RKO (cell line): ENCODE data around the gene DIAPH1.
"Not testable (repeated sequence)": the region's sequence is repeated elsewhere in the genome, so short reads cannot be mapped to it uniquely, and the experiment has no call there.

Experiments used
- DNase-seq: peaks from one replicate; pipeline ENCODE4 v3.0.0-alpha.2; 2016; ENCODE audit warnings: low spot score

The DIAPH1 gene

DNA sequence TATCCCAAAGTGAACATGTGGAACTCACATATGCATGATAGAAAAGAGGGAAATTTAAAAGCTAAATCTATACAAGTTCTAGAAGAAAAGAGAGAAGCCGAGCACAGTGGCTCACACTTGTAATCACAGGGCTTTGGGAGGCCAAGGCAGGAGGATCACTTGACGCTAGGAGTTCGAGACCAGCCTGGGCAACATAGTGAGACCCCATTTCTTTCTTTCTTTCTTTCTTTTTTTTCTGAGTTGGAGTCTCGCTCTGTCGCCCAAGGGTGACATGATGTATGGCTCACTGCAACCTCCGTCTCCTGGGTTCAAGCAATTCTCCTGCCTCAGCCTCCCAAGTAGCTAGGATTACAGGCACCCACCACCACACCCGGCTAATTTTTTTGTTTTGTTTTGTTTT lies 8.9 kb downstream of the DIAPH1 start:
- DNase-seq, result not testable (repeated sequence)

- no peak for DNase-seq
These were observed 9.8 kb downstream of the DIAPH1 start for GRCh38 chr5:141609044-141609443.

GRCh38 chr5:141608557-141608956 lies 10.2 kb downstream of the DIAPH1 start:
- no peak for DNase-seq

DNA sequence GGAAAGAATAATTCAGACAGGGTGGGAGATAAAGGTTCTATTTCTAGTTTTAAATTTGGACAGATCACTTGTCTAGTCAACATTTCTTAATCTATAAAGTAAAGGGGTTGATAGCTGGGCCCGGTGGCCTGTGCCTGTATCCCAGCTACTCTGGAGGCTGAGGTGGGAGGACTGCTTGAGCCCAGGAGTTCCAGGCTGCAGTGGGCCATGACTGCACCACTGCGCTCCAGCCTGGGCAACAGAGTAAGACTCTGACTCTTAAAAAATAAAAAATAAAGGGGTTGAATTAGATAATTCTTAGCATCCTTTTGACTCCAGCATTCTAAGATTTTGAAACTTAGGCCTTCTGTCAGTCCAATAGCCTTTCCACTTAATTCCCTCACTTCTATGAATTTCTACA lies 10.8 kb downstream of the DIAPH1 start:
- DNase-seq, result no peak

GRCh38 chr5:141605523-141606277 lies 13.1 kb downstream of the DIAPH1 start:
- no peak for DNase-seq

- peak; percentile 87 for DNase-seq
These were observed 14.7 kb downstream of the DIAPH1 start for GRCh38 chr5:141603923-141604717.

GRCh38 chr5:141602606-141603005 lies 16.2 kb downstream of the DIAPH1 start:
- DNase-seq, result no peak

DNA sequence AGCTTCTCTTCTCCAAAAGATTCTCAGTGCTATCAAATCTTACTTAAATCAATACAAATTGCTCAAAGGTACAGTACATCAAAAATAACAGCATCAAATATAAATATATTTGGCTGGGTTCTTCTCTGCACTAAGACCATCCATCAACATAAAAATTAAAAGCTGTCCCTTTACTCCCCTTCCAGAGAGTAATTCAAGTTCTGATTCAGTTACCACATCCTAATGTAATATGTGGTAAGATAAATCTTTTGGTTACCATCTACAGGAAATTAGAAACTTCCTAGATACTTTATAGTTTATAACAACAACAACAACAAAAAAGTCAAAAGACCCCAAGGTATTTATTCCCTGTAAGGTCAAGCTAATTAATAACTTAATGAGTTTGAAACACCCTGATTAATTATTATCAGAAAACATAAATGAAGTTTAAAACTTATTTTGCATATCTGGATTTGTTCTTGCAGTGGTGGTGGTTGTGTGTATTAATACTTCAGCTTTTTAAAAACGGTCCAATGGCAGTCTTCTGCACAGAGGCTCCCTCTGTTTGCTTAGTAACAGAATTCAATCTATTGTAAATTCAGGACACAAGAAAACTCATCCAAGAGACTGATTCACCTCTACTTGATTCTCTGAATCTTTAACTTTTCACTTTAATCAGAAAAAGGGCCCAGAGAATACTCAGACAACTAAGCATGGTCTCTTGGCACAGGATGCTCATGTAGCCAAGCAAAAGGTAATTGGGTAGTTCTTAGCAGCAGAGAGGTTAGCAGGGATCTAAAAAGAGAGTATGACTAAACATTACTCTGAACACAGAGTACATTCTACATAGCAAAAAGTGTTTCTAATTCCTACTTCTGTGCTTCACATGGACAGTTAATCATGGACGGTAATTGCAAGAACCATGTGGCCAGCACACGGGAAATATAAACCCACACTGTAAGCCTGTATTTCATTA lies 20.1 kb downstream of the DIAPH1 start:
- DNase-seq, result no peak

DNA sequence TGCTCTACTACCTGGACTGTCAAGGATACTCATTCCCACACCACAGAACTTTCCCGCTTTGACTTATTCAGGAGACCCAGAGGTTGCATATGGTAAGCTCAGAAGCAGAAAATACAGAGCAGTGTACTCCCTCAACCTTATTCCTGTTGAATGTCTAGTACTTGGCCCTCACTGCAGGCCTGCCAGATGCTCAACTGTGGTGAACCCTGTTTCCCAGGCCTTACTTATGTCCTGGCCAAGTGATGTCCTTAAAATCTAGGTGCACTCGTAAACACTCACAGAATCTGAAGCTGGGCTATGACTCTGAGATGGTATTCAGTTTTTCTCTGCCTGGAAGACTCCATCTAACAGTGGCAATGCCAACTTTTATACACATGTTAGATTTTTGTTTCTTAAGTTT lies 21.0 kb downstream of the DIAPH1 start:
- DNase-seq, result no peak

DNA sequence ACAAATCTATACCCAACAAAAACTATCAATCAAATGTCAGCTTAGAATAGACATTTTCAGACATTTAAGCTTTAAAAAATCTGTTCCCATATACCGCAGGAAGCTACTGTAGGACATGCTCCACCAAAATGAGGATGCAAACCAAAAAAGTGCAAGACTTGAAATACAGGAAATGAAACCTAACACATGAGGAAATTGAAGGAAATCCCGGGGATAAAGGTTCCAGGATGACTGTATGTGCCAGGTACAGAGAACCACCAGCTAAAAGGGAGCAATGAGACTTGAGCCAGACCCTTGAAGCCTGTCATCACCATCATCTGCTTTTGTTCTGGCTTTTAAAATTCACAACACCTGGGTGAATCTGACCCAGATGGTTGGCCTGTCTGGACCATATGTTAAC lies 21.4 kb downstream of the DIAPH1 start:
- no peak for DNase-seq

DNA sequence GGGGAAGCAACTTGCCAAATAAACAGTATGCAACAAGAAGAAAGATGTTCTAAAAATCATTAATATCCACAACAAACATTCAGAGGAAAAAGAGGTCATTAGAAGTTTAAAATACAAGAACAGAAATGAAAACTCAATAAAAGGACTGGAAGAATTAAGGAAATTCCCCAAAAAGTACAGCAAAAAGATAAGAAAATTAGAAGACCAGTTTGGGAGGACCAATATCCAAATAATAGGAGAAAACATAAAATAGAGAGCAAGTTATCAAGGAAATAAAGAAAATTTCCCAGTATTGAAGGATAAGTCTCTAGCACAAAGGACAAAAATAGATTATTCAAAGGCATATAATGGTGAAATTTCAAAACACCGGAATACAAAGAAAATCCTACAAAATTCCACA lies 21.9 kb downstream of the DIAPH1 start:
- DNase-seq, result no peak

GRCh38 chr5:141590127-141590526 lies 28.7 kb downstream of the DIAPH1 start:
- DNase-seq, result no peak

- no peak for DNase-seq
These were observed 32.6 kb downstream of the DIAPH1 start for GRCh38 chr5:141586246-141586645.

DNA sequence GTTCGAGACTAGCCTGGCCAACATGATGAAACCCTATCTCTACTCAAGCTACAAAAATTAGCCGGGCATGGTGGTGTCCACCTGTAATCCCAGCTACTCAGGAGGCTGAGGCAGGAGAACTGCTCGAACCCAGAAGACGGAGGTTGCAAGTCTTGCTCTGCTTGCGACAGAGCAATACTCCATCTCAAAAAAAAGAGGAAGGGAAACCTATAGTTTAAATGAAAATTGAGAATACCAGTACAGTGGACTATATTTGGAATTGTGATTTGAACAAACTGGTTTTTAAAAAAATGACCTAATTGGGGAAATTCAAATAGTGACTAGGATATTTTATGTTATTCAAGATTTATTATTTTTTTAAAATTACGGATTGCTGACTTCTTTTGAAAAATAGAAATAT lies 33.2 kb downstream of the DIAPH1 start:
- no peak for DNase-seq

DNA sequence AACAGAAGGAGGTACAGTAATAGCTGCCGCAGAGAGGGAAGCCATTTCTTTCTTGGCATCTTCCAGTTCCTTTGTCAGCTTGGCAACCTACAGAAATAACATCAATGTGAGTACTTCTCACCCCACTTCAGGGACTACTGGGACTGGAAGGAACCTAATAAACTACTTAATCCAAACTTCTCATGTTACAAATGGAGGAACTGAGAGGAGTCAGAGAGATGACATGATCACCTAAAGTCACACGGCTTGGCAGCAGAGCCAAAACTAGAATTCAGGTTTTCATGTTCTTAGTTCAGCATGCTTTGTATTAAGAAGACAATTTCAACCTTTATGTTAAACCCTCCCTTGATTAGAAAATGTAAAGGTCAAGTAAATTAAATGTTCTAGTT lies 44.7 kb downstream of the DIAPH1 start:
- DNase-seq, result no peak

- DNase-seq, result no peak
These were observed 45.2 kb downstream of the DIAPH1 start for GRCh38 chr5:141573489-141574121.

DNA sequence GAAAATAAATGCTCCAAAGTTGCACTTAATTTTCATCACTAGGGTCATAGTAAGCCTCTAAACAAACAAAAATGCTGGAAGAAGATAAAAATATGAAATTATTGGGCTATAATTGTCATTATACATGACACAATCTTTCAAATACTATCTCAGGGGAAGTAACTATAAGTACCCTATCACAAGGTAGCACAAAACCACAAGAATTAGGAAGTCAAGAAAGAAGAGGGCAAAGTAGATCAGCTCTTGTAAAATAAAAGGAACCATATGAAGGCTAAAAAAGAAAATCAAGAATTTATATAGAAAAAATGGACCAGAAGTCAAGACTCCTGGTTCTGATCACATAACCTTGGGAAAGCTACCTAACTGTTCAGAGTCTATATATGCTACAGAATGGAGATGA lies 48.1 kb downstream of the DIAPH1 start:
- no peak for DNase-seq

DNA sequence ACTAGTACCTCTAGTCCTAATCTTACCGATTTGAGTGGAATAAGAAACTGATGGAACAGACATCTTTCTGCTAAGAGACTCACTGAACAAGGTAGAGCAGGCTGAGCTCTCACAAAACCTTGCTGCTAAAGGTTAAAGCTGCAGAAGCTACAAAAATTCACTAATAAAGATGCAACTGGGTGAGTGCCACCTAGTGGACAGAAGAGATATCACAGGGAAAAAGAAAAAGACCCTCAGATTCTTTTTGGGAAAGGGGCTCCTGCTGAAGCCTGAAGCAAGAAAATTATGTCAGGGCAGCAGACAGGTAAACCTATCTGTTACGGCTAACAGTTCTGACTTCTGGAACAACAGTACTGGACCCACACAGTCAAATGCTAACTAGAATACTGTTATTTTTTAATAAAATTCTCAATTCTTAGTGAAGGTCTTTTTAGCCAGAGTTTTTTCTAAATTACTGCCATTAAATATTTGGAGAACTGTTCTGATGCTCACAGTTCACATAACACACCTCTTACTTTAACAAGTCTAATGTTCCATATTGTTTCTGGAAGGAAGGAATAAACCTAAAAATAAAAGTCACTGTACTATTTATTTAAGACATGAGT lies 51.2 kb downstream of the DIAPH1 start:
- DNase-seq, result peak; percentile 38

DNA sequence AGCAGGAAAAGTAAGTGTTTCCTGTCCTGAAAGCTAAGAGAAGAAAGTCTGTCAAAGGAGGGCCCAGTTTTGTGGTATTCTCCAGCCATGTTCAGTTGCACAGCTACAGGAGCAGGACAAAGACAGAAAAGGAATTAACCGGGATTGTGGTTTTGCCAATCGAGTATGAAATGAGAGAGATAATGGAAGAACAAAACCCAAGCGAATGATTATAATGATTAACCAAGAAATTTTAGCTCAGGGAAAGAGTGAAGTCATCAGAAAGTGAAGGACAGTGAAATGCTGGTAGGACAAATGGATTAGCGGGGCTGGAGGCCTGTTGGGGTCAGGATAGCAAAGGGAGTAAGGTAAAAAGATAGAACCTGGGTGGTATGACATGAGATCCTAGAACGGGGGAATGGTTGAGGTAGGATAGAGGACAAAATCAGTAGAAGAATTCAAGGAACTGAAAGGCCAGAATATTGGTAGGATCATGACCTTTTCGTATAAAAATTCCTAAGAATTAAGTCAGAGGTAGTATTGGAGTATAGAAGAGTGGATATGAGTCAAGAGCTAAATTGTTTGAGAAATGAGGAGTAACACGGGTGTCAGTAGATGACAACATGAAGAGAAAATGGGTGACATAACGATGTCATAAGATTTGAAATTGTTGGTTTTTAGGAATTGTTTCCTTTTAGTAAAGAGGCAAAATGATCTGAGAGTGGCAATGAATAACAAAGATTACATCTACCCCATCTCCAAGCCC lies 52.8 kb downstream of the DIAPH1 start:
- peak; percentile 56 for DNase-seq

DNA sequence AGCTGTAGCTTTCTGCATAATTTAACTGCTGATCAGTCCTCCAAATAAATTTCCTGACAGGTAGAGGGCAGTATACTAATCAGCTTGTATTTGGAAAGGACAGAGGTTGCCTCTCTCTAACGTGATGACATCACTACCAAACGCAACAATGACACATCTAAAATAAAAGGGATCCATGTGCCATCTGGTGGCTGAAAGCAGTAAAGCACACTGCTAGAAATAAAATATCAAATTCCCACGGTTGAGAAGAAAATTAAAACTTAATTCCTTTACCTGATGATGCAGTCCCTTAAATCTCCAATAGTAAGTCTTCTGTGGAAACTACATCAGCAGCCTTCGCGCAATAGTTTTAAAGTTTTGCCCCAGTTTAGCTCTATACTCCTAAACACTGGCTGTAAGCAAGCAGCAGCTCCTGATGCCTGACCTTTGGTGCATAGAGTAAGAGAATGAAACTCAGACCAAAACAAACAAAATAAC lies 54.5 kb downstream of the DIAPH1 start:
- peak; percentile 97 for DNase-seq
